HG03558 (cell line): ENCODE data around the gene ACSL4.
"Not testable (repeated sequence)": the region's sequence is repeated elsewhere in the genome, so short reads cannot be mapped to it uniquely, and the experiment has no call there.

Experiments
- ATAC-seq: cut with Tn5 transposase; IDR thresholded peaks from one replicate; pipeline ENCODE4 v1.9.1; 2021; ENCODE audit warnings: moderate number of reproducible peaks; ENCODE audit not compliant: unreplicated experiment; ENCODE audit errors: extremely low read depth

The ACSL4 gene

DNA sequence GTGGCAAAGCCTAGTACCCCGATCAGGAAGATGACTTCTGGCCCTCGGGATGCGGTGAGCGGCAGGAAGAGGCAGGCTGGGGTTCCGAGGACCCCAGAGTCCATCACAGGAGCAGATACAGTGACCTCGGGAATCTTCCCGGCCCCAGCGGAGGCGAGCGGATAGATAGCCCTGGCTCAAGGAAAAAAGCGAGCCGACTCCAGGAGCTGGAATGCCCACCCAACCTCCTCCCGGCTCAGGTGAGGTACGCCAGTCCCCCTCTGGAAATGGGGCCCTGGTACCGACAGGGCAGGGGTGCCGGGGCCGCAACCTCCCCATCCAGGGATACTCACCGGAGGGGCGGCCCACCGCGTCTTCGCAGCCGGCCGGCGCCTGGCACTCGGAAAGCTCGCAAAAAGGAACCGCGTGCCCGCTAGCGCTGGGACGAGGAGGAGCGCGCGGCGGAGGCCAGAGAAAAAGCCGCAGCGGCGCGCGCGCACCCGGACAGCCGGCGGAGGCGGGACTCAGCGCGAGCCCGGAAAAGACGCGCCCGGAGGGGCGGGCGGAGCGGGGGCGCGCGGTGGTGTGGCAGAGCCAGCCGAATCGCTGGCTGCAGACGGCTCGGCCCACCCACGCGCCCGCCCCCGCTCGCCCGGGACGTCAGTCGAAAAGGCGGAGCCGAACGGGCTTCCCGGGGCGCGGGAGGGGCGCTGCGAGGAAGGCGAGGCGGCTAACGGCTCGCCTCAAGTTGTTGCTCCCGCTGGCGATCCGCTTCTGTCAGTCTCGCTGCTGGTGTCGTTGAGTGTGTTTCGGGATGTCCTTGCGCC lies at the start of gene ACSL4:
Gene ACSL4, minus strand, starts transcription at position 451 of the 806 bp plus-strand sequence. CDS start 49,894 bp downstream, outside the sequence.
- ATAC-seq, result peak; percentile 37

DNA sequence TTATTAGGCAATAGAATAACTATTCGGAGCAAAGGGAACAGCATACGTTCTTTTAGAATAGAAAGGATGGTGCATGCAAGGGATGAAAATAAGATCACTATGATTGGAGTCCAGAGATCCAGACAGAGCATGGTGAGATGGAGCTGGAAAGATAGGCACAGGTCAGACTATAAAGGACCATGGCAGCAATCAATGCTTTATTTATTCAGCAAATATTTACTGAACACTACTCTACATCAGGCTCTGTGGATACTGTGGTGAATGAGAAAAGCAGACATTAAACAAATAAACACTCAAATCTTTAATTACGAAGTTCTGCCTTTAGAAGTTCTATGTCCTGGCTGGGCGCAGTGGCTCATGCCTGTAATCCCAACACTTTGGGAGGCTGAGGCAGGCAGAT lies 44.7 kb upstream of the ACSL4 start:
- ATAC-seq, result no peak

DNA sequence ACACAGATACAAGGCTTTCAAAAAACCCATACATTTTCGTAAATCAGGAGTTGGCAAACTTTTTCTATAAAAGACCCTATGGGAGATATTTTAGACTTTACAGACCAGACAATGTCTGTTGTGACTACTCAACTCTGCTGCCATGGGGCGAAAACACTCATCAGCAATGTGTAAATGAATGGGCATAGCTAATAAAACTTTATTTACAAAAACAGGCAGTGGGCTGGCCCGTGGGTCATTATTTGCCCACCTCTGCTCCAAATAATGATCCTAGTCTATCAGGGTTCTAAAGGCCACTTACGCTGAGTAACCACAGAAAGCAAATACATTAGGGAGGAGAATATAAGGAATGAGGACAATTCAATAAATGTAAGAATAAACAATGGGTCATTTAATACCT lies 43.9 kb upstream of the ACSL4 start:
- no peak for ATAC-seq

DNA sequence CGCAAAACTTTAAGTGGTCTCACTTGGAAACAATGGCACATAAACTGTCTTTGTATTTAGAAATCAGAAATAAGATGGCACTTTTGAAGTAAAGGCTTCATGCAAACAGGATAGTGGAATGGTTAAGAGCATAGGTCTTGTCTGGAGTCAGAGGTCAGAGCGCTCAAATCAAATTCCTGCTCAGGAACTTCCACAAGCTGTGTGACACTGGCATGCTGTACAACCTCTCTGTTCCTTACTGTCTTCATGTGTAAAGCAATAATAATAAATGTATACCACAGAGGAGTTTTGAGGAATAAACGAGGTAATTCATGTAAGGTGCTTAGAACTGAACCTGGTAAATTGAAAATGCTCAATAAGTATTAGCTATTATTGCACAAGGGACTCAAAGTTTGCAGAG lies 43.4 kb upstream of the ACSL4 start:
- ATAC-seq, result no peak

DNA sequence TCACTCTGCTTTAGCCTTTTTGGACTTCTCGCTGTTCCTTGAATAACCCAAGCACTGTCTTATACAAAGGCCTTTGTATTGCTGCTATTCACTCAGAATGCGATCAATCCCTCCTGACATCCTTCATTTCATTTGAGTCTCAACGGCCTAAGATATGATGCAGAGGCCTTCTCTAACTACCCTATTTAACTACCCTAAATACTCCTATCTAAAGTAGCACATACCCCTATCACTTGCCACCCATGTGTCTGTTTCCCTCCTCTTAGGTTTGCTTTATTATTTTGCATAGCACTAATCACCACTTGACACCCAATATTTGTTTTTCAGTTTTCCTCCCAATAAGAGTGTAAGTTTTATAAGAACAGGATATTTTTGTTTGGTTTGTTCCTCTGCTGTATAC lies 42.3 kb upstream of the ACSL4 start:
- no peak for ATAC-seq

DNA sequence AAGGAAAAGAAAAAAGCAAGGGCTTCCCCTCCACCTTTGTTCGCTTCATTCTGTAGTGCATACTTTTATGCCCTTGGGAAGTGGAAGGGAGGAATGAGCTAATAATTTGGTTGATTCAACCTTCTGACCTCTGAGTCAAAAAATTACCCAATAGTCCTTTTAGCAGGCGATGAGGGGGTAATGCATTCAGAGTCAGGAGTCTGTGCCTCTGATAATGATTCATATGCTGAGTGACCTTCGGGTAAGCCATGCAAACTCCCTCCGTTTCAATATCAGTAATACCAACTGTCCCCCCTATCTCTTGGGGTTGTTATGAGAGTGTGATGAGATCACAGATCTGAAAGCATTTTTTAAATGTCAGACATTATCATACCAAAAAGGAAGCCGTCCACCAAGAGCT lies 41.6 kb upstream of the ACSL4 start:
- peak; percentile 94 for ATAC-seq

DNA sequence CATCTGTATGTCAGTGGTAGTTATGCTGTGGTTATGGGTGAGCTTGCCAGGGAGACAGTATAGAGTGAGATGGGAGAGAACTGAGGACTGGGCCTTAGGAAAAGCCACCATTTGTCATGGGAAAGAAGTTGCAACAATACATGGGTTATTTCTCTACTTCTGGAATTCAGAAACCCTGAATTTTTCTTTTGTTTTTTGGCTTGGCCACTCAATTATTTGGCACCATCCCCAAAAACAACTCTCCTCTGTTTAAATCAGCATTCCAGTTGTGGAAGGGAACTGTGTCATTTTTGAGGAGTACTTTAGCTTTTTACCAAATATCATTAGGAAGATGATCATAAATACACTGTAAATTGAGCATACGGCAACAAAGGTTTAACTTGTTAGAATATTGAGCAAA lies 41.1 kb upstream of the ACSL4 start:
- no peak for ATAC-seq

DNA sequence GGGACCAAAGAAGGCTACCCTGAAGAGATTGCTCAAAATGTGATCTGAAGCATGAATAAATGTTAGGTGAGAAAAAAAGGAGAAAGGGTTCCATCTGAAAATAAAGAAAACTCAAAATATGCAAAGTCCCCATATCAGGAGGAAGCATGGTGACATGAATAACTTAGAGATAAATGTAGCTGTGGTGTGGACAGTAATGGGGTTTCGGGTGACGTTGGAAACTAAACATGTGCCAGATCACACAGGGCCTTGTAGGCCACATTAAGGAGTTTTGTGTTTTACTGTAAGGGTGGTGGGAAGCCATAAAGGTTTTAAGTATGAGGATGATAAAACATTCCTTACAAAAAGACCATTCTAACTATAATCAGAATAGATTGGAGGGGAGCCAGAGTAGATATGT lies 40.3 kb upstream of the ACSL4 start:
- ATAC-seq, result no peak

DNA sequence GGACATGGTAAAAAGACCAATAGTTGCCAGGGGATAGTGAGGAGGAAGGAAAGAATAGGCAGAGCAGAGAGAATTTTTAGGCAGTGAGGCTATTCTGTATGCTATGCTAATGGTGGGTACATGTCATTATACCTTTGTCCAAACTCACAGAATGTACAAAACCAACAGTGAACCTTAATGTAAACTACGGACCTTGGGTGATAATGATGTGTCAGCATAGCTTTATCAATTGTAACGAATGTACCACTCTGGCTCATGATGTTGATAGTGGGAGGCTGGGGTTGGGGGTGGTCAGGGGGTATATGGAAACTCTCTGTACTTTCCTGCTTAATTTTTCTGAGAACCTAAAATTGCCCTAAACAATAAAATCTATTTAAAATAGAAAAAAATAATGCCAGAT lies 37.7 kb upstream of the ACSL4 start:
- no peak for ATAC-seq

DNA sequence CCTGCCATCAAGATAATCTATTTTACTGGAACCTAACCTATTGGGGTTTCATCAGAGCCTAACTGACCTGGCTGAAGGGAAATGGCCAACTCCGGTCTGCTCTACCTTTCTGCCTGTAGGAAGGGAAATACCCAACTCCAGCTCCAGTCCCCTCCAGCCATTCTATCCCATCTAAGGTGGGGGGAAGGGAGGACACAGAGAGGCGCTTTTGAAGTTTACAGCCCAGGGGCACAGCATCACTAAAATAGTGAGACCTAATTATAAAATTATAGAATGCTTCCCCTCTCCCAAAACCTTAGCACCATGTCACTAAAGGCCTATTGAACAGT lies 27.8 kb upstream of the ACSL4 start:
- no peak for ATAC-seq

DNA sequence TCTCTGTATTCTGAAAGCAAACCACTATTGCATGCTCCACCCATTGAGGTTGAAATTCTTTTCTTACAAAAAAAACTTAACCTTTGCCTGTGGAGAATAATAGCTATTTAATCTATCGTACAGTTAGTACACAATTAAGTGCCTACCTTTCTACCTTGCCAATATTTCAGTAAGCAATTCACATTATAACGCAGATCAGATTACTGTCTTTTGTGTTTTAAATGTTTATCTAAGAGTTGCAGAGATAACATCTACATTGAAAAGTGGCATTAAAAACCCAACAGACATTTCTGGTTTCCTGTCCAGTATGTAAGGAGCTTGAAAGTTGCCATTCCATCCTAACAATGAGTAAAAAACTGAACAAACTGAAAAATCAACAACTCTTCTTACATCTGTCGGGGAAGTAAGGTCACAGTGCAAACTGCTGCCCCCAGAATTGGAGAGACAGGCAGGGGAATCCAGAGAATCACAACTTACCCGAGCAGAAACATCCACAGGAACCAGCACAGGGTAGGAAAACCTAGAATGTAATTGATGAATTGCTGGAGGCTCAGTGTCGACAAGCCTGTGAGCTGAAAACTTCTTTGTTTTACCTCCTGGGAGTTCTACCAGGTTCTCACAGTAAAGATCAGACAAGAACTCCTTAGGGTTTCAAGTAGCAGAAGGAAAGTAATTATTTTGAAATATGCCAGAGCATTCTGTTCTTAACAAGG lies 27.3 kb upstream of the ACSL4 start:
- no peak for ATAC-seq

DNA sequence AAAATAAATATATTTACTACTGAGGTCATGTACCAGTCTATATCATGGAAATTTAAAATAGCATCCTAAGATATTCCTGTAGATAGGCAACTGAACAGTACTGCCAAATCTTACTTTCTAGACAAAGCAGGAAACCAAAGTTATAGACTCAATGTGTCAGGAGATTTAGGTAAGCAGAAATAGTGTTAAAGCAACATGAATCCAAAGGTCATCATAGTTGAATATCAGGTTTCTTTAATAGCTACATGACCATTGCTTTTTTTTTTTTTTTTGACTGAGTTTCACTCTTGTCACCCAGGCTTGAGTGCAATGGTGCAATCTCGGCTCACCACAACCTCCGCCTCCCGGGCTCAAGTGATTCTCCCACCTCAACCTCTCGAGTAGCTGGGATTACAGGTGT lies 20.2 kb upstream of the ACSL4 start:
- ATAC-seq, result no peak

DNA sequence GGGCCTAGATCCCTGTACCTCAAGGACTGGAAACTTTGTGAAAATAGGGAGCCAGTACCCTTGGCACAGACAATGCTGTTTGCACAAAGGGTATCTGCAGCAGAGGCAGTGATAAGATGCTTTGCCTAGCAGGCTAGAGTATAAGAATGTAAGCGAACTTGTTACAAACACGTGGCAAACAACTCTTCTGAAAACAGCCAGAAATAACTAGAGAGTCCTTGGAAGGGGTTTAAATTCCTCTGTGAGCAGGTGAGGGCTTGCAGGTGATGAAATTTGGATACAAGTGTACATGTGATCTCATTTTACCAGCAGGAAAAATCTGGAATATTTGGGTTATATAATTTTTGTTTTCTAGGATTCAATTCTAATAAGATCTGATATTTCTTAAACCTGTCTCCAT lies 18.6 kb upstream of the ACSL4 start:
- ATAC-seq, result no peak

DNA sequence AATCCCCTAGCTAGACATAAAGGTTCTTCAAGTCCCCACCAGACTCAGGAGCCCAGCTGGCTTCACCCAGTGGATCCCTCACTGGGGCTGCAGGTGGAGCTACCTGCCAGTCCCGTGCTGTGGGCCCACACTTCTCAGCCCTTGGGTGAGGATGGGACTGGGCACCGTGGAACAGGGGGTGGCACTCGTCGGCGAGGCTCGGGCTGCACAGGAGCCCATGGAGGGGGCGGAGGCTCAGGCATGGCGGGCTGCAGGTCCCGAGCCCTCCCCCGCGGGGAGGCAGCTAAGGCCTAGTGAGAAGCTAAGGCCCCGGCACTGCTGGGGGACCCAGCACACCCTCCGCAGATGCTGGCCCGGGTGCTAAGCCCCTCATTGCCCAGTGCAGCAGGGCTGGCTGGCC lies 16.1 kb upstream of the ACSL4 start:
- no peak for ATAC-seq

DNA sequence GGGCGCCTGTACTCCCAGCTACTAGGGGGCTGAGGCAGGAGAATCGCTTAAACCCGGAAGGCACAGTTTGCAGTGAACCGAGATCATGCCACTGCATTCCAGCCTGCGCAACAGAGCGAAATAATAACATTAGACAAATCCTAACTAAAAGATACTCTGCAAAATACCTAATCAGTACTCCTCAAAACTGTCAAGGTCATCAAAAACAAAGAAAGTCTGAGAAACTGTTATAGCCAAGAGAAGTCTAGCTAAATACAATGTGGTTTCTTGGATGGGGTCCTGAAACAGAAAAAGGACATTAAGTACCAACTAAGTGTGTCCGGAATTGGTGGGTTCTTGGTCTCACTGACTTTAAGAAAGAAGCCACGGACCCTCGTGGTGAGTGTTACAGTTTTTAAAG lies 14.6 kb upstream of the ACSL4 start:
- no peak for ATAC-seq

DNA sequence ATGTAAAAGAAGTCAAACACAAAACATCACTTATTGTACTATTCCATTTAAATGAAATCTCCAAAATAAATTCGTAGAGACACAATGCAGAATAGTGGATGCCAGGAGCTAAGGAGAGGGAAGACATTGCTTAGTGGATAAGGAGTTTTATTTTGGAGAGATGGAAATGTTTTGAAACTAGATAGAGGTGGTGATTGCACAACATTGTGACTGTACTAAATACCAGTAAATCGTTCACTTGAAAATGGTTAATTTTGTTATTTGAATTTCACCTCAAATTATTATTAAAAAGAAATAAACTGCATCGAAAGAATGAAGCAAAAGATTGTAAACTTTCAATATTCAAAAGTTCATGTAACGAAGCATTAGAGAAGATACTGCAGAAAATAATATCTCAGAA lies 9.7 kb upstream of the ACSL4 start:
- ATAC-seq, result no peak

DNA sequence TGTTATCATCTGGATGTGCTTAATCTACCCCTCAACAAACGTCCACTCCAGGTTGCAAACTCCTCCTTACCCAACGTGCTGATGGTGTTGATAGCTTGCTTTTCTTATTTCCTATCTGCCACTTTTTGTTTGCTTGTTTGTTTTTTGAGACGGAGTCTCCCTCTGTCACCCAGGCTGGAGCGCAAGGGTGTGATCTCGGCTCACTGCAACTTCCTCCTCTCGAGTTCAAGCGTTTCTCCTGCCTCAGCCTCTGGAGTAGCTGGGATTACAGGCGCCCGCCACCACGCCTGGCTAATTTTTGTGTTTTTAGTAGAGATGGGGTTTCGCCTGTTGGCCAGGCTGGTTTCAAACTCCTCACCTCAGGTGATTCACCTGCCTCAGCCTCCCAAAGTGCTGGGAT lies 7.8 kb upstream of the ACSL4 start:
- not testable (repeated sequence) for ATAC-seq

DNA sequence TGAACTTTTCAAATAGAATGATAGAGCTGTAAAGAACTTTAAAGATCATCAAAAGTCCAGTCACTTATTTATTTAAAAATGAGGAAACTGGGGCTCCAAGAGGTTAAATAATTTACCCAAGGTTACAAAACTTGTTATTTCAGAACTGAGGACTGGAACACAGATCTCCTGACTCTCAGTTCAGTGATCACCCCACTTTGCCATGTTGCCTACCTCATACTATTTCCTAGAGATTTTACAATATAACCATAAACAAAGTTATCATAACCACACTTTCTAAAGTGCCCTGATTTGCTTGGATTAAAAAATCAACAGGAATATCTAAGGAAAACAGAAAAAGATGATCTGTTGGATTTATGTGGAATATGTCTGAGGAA lies 7.4 kb upstream of the ACSL4 start:
- ATAC-seq, result no peak

DNA sequence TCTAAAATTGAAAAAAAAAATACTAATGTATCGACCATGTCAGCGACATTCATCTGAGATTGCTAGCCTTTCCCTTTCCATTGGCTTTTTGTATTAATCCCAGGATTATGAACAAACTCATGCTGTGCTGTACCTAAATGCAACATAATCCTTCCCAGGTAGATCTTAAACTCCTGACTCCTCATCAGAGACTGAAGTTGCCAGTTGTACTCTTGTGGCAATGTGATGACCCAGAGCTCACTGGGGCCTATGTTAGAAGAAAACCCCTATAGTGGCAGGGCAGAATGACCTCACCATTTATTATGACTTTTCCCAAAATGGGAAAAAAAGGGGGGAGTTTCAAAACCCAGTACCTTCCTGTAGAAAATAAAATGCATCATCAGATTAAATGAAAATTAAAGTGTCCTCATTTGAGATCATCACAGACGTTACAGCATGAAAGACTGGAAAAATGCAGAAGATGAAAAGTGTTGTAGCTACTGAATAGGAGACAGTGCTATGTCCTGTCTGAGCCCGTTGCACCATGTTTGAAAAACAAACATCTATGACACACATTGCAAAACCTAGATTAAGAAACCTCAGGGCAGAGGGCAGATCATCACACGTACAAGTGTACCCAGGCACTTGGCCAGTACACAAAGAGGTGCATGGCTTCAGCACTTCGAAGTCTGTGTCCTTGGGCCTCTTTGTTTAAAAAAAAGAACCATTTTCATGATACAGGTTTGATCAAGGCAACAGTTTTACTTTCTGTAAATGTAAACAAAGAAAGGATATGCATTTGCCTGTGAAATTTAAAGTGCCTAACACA lies 6.8 kb upstream of the ACSL4 start:
- ATAC-seq, result no peak

DNA sequence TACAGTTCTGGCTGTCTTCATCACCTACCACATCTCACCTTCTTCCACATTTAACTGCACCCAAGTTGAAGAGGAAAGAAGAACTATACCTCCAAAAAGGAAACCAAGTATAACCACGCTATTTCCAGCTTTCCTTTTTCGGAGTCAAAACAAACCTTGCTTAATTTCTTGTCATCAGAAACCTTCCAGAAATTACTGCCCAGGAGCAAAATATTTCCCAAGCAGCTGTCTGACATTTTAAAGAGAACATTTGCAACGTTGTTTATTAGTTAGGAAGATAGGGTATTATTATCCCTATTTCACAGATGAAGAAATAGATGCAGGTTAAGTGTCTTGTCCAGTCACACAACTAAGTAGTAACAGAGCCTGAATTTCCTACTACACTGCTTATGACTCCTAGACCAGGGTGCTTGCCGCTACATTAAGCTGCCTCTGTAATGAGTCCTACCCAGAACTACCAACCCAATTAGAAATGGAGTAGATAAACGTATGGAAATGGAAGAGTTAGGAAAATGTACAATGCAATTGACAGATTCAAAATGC lies 2.2 kb upstream of the ACSL4 start:
- no peak for ATAC-seq

DNA sequence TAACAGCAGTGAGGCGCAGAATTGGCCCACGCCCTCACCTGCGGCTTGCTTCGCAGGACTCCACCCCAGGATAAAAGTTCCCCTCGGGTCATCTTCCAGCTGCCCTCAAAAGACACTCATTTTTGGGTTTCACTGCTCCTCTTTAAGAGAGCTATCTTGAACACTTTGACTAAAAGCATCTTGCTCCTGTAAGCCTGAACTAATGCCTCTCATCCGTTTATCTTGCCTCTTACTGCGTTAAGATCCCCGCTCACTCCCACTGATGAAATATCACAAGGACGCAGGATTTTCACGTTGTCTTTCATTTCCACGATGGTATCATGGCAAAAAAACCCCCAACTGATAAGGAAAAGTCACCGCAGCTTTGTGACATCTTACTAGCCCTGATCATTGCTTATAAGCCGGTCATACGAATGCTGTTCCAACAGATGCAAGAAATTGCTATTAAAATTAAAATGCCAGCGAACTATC lies 591 bp upstream of the ACSL4 start:
- ATAC-seq, result no peak
